ENCODE measurements around the gene ZNF557.

DNA sequence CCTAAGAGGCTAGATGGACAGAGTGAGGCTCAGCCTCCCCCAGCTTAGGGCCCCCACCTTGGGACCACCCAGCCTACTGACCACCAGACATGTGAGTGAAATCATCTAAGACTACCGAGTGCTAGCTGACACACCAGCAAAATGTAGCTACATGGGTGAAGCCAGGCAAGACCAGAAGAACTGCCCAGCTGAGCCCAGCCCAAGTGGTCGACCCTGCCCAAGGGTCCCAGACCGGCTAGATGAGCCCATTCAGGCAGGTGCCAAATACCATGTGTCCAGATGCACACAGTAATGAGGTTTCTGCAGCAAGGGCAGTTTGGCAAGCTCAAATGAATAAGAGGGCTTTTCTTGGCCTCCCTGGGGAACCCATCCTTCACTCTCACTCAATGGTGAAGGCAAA is 56.6 kb downstream of the ZNF557 start:
- TF ChIP-seq, protein P1, sequence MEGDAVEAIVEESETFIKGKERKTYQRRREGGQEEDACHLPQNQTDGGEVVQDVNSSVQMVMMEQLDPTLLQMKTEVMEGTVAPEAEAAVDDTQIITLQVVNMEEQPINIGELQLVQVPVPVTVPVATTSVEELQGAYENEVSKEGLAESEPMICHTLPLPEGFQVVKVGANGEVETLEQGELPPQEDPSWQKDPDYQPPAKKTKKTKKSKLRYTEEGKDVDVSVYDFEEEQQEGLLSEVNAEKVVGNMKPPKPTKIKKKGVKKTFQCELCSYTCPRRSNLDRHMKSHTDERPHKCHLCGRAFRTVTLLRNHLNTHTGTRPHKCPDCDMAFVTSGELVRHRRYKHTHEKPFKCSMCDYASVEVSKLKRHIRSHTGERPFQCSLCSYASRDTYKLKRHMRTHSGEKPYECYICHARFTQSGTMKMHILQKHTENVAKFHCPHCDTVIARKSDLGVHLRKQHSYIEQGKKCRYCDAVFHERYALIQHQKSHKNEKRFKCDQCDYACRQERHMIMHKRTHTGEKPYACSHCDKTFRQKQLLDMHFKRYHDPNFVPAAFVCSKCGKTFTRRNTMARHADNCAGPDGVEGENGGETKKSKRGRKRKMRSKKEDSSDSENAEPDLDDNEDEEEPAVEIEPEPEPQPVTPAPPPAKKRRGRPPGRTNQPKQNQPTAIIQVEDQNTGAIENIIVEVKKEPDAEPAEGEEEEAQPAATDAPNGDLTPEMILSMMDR (IDR thresholded peaks at IDR 0.05): no peak
- no peak for TF ChIP-seq POLR2A (IDR thresholded peaks at IDR 0.05)

All from body of pancreas (tissue), 4 donors.